ENCODE data around the gene VRK2.

GRCh38 chr2:58202404-58202803 is 155.8 kb downstream of the VRK2 start:
- TF ChIP-seq, protein P1, sequence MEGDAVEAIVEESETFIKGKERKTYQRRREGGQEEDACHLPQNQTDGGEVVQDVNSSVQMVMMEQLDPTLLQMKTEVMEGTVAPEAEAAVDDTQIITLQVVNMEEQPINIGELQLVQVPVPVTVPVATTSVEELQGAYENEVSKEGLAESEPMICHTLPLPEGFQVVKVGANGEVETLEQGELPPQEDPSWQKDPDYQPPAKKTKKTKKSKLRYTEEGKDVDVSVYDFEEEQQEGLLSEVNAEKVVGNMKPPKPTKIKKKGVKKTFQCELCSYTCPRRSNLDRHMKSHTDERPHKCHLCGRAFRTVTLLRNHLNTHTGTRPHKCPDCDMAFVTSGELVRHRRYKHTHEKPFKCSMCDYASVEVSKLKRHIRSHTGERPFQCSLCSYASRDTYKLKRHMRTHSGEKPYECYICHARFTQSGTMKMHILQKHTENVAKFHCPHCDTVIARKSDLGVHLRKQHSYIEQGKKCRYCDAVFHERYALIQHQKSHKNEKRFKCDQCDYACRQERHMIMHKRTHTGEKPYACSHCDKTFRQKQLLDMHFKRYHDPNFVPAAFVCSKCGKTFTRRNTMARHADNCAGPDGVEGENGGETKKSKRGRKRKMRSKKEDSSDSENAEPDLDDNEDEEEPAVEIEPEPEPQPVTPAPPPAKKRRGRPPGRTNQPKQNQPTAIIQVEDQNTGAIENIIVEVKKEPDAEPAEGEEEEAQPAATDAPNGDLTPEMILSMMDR (conservative IDR thresholded peaks at IDR 0.05 in 1 of 2, IDR thresholded peaks at IDR 0.05 in 1 of 2; ENCODE audit: extremely low read depth in 1 of 2, insufficient read depth in 1 of 2, low read depth in 1 of 2, low read length in 2 of 2): no peak
- no peak for TF ChIP-seq EZH2 (IDR thresholded peaks at IDR 0.05; ENCODE audit: borderline replicate concordance, low read length)
